SJCRH30 (cell line): ENCODE measurements around the gene CFAP70. TPM values are rescaled to one million over a fixed set of nuclear protein-coding genes. Genes with fewer than 3 reads are reported as not detected.
A peak's percentile ranks its signal among the peaks of the same experiment; 100 is the strongest.
"Not testable (repeated sequence)": the region's sequence is repeated elsewhere in the genome, so short reads cannot be mapped to it uniquely, and the experiment has no call there.

Experiments used
- DNase-seq, 2 experiments: peaks; one replicate each; pipeline ENCODE4 v3.0.0-alpha.2; 2015 to 2020
- H3K27ac ChIP-seq: fragments of 250-450 bp; sonication (Bioruptor Pico); 2 replicates; pipeline ENCODE4 v1.5.1; 2020; ENCODE audit warnings: mild to moderate bottlenecking, moderate library complexity
- H3K27me3 ChIP-seq: fragments of 250-450 bp; sonication (Bioruptor Pico); 2 replicates; pipeline ENCODE4 v1.5.1; 2020; ENCODE audit warnings: mild to moderate bottlenecking, moderate library complexity
- H3K36me3 ChIP-seq: fragments of 250-450 bp; sonication (Bioruptor Pico); 2 replicates; pipeline ENCODE4 v1.5.1; 2020; ENCODE audit warnings: mild to moderate bottlenecking, moderate library complexity
- H3K4me1 ChIP-seq: fragments of 250-450 bp; sonication (Bioruptor Pico); 2 replicates; pipeline ENCODE4 v1.5.1; 2020; ENCODE audit warnings: mild to moderate bottlenecking, moderate library complexity
- H3K4me3 ChIP-seq: fragments of 250-450 bp; sonication (Bioruptor Pico); 2 replicates; pipeline ENCODE4 v1.5.1; 2020; ENCODE audit warnings: mild to moderate bottlenecking, moderate library complexity
- H3K9me3 ChIP-seq: fragments of 250-450 bp; sonication (Bioruptor Pico); replicated peaks from 2 replicates; pipeline ENCODE4 v1.5.1; 2020; ENCODE audit warnings: mild to moderate bottlenecking, moderate library complexity
- total RNA-seq: library from RNA; depleted of rRNA; stranded (reverse); fragments of >200 nt; shearing (Covaris generic); gene quantifications from 2 replicates; pipeline ENCODE4 v1.2.3, GENCODE V29; 2014; rRNA removed

The CFAP70 gene
- 0.12 TPM in 1 of 2 replicates, not detected in the other for total RNA-seq

- Histone ChIP-seq H3K4me3 (peak within 1 kb of the TSS; percentile 67), H3K27ac (peak within 1 kb of the TSS; percentile 5; the same call in 1 of the 2 replicates)
Observed at GRCh38 chr10:73358331-73359279, at the start of gene CFAP70. Gene CFAP70, minus strand, starts transcription at chr10:73358864. Its CDS starts 4,068 bp downstream, at chr10:73354796.

GRCh38 chr10:73408061-73408460 lies 49.4 kb upstream of the CFAP70 start:
- Histone ChIP-seq H3K27ac (no peak overlapping the region), H3K9me3 (no peaks in the 10 kb centered on the region), H3K27me3 (no peaks in the 10 kb centered on the region), H3K4me1 (no peaks in the 10 kb centered on the region), H3K36me3 (0 out of 2 replicates have a peak, but pooled peaks cover 3% of the 10 kb centered on the region), H3K4me3 (no peak overlapping the region)
- DNase-seq, result no peak

More at GRCh38 chr10:73358331-73359279, at the start of gene CFAP70:
- peak; percentile 95 to 97 for DNase-seq
- no peaks in the 10 kb centered on the region; the same call in 1 of the 2 replicates for H3K9me3 ChIP-seq
- H3K27me3 ChIP-seq, result peaks cover 4% of the 10 kb centered on the region; the same call in 1 of the 2 replicates
- H3K4me1 ChIP-seq, result no peaks in the 10 kb centered on the region
- H3K36me3 ChIP-seq, result no peaks in the 10 kb centered on the region

GRCh38 chr10:73407495-73407894 lies 48.8 kb upstream of the CFAP70 start:
- Histone ChIP-seq H3K27me3 (no peaks in the 10 kb centered on the region), H3K4me3 (no peak overlapping the region), H3K27ac (no peak overlapping the region), H3K4me1 (no peaks in the 10 kb centered on the region), H3K36me3 (0 out of 2 replicates have a peak, but pooled peaks cover 3% of the 10 kb centered on the region), H3K9me3 (no peaks in the 10 kb centered on the region)
- no peak for DNase-seq

GRCh38 chr10:73406846-73407245 lies 48.2 kb upstream of the CFAP70 start:
- H3K27me3 ChIP-seq, result no peaks in the 10 kb centered on the region
- H3K4me3 ChIP-seq, result no peak overlapping the region
- DNase-seq, result no peak
- no peaks in the 10 kb centered on the region for H3K4me1 ChIP-seq
- no peaks in the 10 kb centered on the region for H3K9me3 ChIP-seq
- H3K27ac ChIP-seq, result no peak overlapping the region
- H3K36me3 ChIP-seq, result 0 out of 2 replicates have a peak, but pooled peaks cover 3% of the 10 kb centered on the region

GRCh38 chr10:73405556-73405955 lies 46.9 kb upstream of the CFAP70 start:
- Histone ChIP-seq H3K4me1 (no peaks in the 10 kb centered on the region), H3K27me3 (no peaks in the 10 kb centered on the region), H3K36me3 (0 out of 2 replicates have a peak, but pooled peaks cover 3% of the 10 kb centered on the region), H3K27ac (no peak overlapping the region), H3K9me3 (no peaks in the 10 kb centered on the region), H3K4me3 (no peak overlapping the region)
- DNase-seq, result no peak

GRCh38 chr10:73404690-73405089 lies 46.0 kb upstream of the CFAP70 start:
- Histone ChIP-seq H3K36me3 (0 out of 2 replicates have a peak, but pooled peaks cover 3% of the 10 kb centered on the region), H3K9me3 (no peaks in the 10 kb centered on the region), H3K27me3 (no peaks in the 10 kb centered on the region), H3K27ac (no peak overlapping the region), H3K4me3 (no peak overlapping the region), H3K4me1 (no peaks in the 10 kb centered on the region)
- no peak for DNase-seq

- DNase-seq, result no peak
- no peak overlapping the region for H3K4me3 ChIP-seq
- no peaks in the 10 kb centered on the region for H3K4me1 ChIP-seq
- H3K27ac ChIP-seq, result no peak overlapping the region
- H3K27me3 ChIP-seq, result no peaks in the 10 kb centered on the region
- no peaks in the 10 kb centered on the region for H3K9me3 ChIP-seq
- H3K36me3 ChIP-seq, result peaks cover 19% of the 10 kb centered on the region
Observed at GRCh38 chr10:73401636-73402035, 43.0 kb upstream of the CFAP70 start.

- Histone ChIP-seq H3K27me3 (no peaks in the 10 kb centered on the region), H3K36me3 (peaks cover 38% of the 10 kb centered on the region), H3K4me3 (no peak overlapping the region), H3K4me1 (no peaks in the 10 kb centered on the region), H3K27ac (no peak overlapping the region), H3K9me3 (no peaks in the 10 kb centered on the region; the same call in 1 of the 2 replicates)
- no peak for DNase-seq
Observed at GRCh38 chr10:73399063-73399462, 40.4 kb upstream of the CFAP70 start.

GRCh38 chr10:73398024-73398423 lies 39.4 kb upstream of the CFAP70 start:
- H3K27me3 ChIP-seq, result no peaks in the 10 kb centered on the region
- H3K27ac ChIP-seq, result no peak overlapping the region
- H3K4me3 ChIP-seq, result no peak overlapping the region
- DNase-seq, result no peak
- H3K36me3 ChIP-seq, result peaks cover 40% of the 10 kb centered on the region
- no peaks in the 10 kb centered on the region; the same call in 1 of the 2 replicates for H3K9me3 ChIP-seq
- H3K4me1 ChIP-seq, result no peaks in the 10 kb centered on the region

GRCh38 chr10:73394325-73394724 lies 35.7 kb upstream of the CFAP70 start:
- not testable (repeated sequence) for H3K27ac ChIP-seq, H3K4me3 ChIP-seq, H3K4me1 ChIP-seq, DNase-seq, H3K27me3 ChIP-seq, H3K9me3 ChIP-seq
- H3K36me3 ChIP-seq, result peaks cover 50% of the 10 kb centered on the region

- Histone ChIP-seq H3K27me3 (no peaks in the 10 kb centered on the region), H3K9me3 (no peaks in the 10 kb centered on the region), H3K4me1 (no peaks in the 10 kb centered on the region), H3K36me3 (peaks cover 28% of the 10 kb centered on the region), H3K4me3 (no peak overlapping the region), H3K27ac (no peak overlapping the region)
- DNase-seq, result no peak
Observed at GRCh38 chr10:73388228-73388627, 29.6 kb upstream of the CFAP70 start.

- peaks cover 40% of the 10 kb centered on the region for H3K36me3 ChIP-seq
- no peaks in the 10 kb centered on the region for H3K27me3 ChIP-seq
- H3K4me1 ChIP-seq, result no peaks in the 10 kb centered on the region
- H3K27ac ChIP-seq, result no peak overlapping the region
- no peaks in the 10 kb centered on the region for H3K9me3 ChIP-seq
- no peak overlapping the region for H3K4me3 ChIP-seq
- DNase-seq, result no peak
Observed at GRCh38 chr10:73386583-73386982, 27.9 kb upstream of the CFAP70 start.

- no peak for DNase-seq
- Histone ChIP-seq H3K4me3 (no peak overlapping the region), H3K9me3 (no peaks in the 10 kb centered on the region), H3K4me1 (no peaks in the 10 kb centered on the region), H3K36me3 (peaks cover 49% of the 10 kb centered on the region), H3K27me3 (no peaks in the 10 kb centered on the region), H3K27ac (no peak overlapping the region)
Observed at GRCh38 chr10:73379064-73379748, 20.5 kb upstream of the CFAP70 start.

GRCh38 chr10:73376679-73377078 lies 18.0 kb upstream of the CFAP70 start:
- Histone ChIP-seq H3K4me1 (no peaks in the 10 kb centered on the region), H3K4me3 (no peak overlapping the region), H3K36me3 (peaks cover 37% of the 10 kb centered on the region), H3K27ac (no peak overlapping the region), H3K27me3 (no peaks in the 10 kb centered on the region), H3K9me3 (no peaks in the 10 kb centered on the region)
- DNase-seq, result no peak

- no peaks in the 10 kb centered on the region for H3K4me1 ChIP-seq
- DNase-seq, result no peak
Observed at GRCh38 chr10:73368238-73368637, 9.6 kb upstream of the CFAP70 start.

More at GRCh38 chr10:73368238-73368637, 9.6 kb upstream of the CFAP70 start:
- Histone ChIP-seq H3K27me3 (no peaks in the 10 kb centered on the region), H3K27ac (no peak overlapping the region), H3K4me3 (no peak overlapping the region), H3K9me3 (no peaks in the 10 kb centered on the region), H3K36me3 (peaks cover 19% of the 10 kb centered on the region)
